ENCODE measurements around the gene PRDM16. TPM values are rescaled to one million over a fixed set of nuclear protein-coding genes. Genes with fewer than 3 reads are reported as not detected.

The PRDM16 gene
- total and polyA plus RNA-seq, 2 experiments from 2014 or later = 0.14 to 0.16 TPM

DNA sequence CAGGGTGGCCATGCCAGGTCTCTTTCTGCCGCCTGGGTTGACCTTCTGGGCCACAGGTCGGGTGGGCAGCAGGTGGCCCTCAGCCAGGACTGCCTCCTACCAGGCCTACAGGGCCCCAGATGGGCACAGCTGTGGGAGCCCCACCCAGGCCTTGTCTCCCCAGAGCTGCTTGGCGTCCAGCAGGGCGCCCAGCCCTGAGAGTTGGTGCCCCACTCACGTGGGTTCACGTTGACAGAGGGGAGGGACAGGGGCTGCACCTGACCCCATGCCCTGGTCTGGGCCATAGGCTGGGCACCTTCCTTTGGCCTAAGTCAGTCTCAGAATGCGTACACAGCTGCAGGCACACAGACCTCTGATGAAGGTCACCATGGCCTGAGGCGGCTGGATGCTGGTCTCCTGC lies 16.7 kb downstream of the PRDM16 start:
- H3K4me2 ChIP-seq = no peak overlapping the region
- Mint-ChIP-seq H3K4me3 (no peak overlapping the region), H3K4me1 (peaks cover 3% of the 10 kb centered on the region; the same call in 1 of the 3 replicates), H3K36me3 (ENCODE audit: low read depth) (no peaks in the 10 kb centered on the region), H3K27ac (no peak overlapping the region), H3K27me3 (ENCODE audit: insufficient read depth, low read depth, poor library complexity) (peaks cover 1% of the 10 kb centered on the region), H3K9me3 (peaks cover 4% of the 10 kb centered on the region; the same call in 1 of the 3 replicates)
- DNase-seq (ENCODE audit: low spot score) = no peak
- no peaks in the 10 kb centered on the region for H3K9me2 ChIP-seq (ENCODE audit: insufficient read depth)
- no peaks in the 10 kb centered on the region for H3F3A ChIP-seq (replicated peaks; ENCODE audit: low read depth)
- H3K27ac ChIP-seq (ENCODE audit: low read depth) = no peak overlapping the region
- no peak overlapping the region for H3K4me3 ChIP-seq
- ATAC-seq = no peak
- no peak overlapping the region for H2AFZ ChIP-seq
- no peaks in the 10 kb centered on the region for H4K20me1 ChIP-seq (replicated peaks; ENCODE audit: insufficient read depth)
- H3K79me2 ChIP-seq (replicated peaks; ENCODE audit: insufficient read depth) = no peaks in the 10 kb centered on the region
- H3K36me3 ChIP-seq (ENCODE audit: insufficient read depth) = no peaks in the 10 kb centered on the region
- no peaks in the 10 kb centered on the region for H3K27me3 ChIP-seq (ENCODE audit: insufficient read depth)
- no peak for TF ChIP-seq POLR2AphosphoS5 (IDR thresholded peaks at IDR 0.05; ENCODE audit: low read depth)
- TF ChIP-seq, protein P1, sequence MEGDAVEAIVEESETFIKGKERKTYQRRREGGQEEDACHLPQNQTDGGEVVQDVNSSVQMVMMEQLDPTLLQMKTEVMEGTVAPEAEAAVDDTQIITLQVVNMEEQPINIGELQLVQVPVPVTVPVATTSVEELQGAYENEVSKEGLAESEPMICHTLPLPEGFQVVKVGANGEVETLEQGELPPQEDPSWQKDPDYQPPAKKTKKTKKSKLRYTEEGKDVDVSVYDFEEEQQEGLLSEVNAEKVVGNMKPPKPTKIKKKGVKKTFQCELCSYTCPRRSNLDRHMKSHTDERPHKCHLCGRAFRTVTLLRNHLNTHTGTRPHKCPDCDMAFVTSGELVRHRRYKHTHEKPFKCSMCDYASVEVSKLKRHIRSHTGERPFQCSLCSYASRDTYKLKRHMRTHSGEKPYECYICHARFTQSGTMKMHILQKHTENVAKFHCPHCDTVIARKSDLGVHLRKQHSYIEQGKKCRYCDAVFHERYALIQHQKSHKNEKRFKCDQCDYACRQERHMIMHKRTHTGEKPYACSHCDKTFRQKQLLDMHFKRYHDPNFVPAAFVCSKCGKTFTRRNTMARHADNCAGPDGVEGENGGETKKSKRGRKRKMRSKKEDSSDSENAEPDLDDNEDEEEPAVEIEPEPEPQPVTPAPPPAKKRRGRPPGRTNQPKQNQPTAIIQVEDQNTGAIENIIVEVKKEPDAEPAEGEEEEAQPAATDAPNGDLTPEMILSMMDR (conservative IDR thresholded peaks at IDR 0.05; ENCODE audit: low read depth in 2 of 2) = no peak
- TF ChIP-seq NANOG (IDR thresholded peaks at IDR 0.05; ENCODE audit: borderline replicate concordance) = no peak
- TF ChIP-seq STAT1 (IDR thresholded peaks at IDR 0.05; ENCODE audit: unreplicated experiment) = no peak
- TF ChIP-seq ZNF114 (CRISPR knock-in tag; IDR thresholded peaks at IDR 0.05) = no peak
- TF ChIP-seq CREB1 (CRISPR knock-in tag; IDR thresholded peaks at IDR 0.05; ENCODE audit: low read depth) = no peak
- TF ChIP-seq, protein P2, sequence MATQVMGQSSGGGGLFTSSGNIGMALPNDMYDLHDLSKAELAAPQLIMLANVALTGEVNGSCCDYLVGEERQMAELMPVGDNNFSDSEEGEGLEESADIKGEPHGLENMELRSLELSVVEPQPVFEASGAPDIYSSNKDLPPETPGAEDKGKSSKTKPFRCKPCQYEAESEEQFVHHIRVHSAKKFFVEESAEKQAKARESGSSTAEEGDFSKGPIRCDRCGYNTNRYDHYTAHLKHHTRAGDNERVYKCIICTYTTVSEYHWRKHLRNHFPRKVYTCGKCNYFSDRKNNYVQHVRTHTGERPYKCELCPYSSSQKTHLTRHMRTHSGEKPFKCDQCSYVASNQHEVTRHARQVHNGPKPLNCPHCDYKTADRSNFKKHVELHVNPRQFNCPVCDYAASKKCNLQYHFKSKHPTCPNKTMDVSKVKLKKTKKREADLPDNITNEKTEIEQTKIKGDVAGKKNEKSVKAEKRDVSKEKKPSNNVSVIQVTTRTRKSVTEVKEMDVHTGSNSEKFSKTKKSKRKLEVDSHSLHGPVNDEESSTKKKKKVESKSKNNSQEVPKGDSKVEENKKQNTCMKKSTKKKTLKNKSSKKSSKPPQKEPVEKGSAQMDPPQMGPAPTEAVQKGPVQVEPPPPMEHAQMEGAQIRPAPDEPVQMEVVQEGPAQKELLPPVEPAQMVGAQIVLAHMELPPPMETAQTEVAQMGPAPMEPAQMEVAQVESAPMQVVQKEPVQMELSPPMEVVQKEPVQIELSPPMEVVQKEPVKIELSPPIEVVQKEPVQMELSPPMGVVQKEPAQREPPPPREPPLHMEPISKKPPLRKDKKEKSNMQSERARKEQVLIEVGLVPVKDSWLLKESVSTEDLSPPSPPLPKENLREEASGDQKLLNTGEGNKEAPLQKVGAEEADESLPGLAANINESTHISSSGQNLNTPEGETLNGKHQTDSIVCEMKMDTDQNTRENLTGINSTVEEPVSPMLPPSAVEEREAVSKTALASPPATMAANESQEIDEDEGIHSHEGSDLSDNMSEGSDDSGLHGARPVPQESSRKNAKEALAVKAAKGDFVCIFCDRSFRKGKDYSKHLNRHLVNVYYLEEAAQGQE (IDR thresholded peaks at IDR 0.05; ENCODE audit: unreplicated experiment) = no peak
- no peak for TF ChIP-seq EZH2 (IDR thresholded peaks at IDR 0.05; ENCODE audit: low read depth, unreplicated experiment)
- no peak for TF ChIP-seq ZNF462 (CRISPR knock-in tag; IDR thresholded peaks at IDR 0.05)
- no peak for TF ChIP-seq EZH2phosphoT487 (IDR thresholded peaks at IDR 0.05; ENCODE audit: unreplicated experiment)
- no peak for TF ChIP-seq ZNF331 (CRISPR knock-in tag; IDR thresholded peaks at IDR 0.05; ENCODE audit: low read depth)
- TF ChIP-seq ETS1 (IDR thresholded peaks at IDR 0.05) = no peak
- TF ChIP-seq JUNB (IDR thresholded peaks at IDR 0.05; ENCODE audit: unreplicated experiment) = no peak
- no peaks in the 10 kb centered on the region for H3K4me1 ChIP-seq (ENCODE audit: insufficient read depth)

Measured in GM23338 (cell line).